GM18870 (cell line): ENCODE data around the gene MT1B.
"Not testable (repeated sequence)": the region's sequence is repeated elsewhere in the genome, so short reads cannot be mapped to it uniquely, and the experiment has no call there.

ENCODE experiments used
- ATAC-seq: cut with Tn5 transposase; IDR thresholded peaks from one replicate; pipeline ENCODE4 v1.9.1; 2021; ENCODE audit warnings: moderate library complexity; ENCODE audit not compliant: unreplicated experiment

MT1B gene

DNA sequence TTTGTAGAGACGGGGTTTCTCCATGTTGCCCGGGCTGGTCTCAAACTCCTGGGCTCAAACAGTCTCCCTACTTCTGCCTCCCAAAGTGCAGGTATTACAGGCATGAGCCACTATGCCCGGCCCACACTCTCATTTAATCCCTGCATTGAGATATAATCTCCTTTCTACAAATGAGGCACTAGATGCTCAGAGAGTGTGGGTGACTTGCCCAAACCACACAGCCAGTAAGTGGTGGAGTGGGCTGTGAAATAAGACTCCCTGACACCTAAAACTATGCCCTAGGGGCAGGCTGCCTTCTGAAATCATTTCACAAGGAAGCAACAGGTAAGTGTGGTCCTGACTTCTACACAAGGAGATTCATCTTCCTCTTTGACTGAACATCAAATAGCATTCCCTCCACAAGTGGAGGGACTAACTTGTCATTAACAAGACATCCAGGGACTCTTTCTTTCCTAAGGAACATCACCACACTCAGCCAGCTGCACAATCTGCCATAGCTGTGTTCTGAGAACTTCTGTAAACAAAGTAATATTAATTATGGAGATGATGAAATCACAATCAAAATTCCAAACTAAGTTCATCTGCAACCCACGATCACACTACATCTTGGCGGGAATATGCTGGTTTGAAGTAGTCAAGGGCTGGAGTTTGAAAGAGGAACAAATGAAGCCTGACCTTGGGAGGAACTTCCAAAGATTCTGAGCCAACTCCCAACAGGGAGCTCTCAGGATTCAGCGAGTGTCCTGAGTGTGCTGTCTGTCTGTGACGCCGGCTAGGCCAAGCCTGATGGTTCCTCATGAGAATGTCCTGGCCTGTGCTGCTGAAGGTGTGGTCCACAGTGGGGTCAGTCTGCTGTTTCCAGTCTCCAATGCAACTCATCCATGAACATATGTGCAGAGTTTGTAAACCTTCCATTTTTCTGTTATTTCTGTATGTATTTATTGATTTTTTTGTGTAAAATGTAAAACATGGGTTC, 13.9 kb downstream of the MT1B start:
- not testable (repeated sequence) for ATAC-seq

DNA sequence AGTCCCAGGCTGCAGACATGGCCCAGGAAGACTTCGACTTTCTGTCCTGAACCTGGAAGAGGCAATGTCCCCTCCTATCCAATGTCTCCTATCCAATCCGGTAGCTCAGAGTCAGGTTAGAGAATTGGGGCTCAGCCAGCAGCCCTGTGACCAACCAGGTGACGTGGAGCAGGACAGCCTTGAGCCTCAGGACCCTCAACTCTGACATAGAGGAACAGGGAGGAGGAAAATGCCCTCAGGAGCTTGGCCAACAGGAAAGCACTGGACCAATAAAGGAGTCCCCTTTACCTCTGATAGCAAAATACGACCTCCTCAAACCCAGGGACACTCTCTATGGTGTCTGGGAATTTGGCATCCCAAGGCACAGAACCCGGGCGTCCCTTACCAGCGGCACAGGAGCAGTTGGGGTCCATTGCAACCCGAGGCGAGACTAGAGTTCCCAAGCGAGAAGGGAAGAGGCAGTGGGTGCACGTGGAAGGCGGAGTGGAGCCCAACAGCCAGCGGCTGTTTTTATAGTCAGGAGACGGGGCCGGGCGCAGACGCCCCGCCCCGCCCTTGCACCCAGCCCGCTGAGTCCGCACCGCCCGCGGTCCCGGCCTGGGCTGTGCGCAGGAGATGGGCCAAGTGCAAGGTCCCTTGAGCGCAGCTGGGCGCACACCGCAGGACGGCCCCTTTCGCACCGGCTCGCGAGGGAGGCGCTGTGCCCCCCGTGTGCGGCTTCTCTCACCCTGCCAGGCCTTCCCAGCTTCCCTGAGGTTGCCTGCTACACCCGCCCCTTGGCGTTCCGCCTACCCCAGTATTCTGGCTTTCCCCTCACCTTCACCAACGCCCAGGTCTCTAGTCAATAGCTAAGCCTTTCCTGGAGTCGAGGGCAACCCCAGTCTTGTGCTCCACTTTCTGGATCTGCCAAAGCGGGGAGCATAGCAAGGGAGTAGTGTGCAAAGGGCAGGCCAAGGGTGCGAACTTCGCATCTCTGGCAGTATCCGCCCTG, 16.2 kb downstream of the MT1B start, which contains the start of gene MT1G:
MT1G (minus strand) TSS at position 485 of the 991 bp plus-strand sequence; CDS start at position 413, 72 bp downstream.
- ATAC-seq, result no peak

DNA sequence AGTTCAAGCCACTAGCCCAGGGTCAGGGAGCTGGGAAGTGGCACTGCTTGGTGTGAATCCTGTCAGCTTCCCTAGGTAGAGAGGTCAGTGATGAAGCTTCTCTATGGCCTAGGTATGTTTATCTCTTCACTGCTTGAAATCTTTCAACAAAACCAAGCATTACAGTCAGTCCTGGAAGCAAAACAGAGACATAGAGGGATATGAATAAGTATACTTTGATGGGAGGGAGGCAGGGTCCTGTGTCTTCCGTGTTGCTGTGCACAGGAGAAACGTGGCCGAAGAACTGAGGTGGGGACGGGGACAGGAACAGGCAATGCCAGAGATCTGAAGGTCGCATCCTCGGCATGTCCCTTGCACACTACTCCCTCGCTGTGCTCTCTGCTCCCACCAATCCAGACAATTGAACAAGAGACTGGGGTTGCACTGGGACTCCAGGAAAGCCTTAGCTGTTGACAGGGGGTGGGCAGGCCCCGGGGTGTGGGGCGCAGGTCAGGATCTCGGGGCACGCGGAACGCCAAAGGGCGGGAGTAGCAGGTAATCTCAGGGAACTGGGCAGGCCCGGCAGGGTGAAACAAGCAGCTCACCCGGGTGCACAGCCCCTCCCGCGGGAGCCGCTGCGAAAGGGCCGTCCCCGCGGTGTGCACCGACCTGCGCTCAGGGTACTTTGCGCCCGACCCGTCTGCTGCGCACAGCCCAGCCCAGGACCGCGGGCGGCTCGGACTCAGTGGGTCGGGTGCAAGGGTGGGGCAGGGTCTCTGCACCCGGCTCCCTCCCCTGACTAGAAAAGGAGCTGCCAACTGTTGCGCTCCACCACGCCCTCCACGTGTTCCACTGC, 17.5 kb downstream of the MT1B start, which contains the start of gene MT1H:
MT1H (plus strand) TSS at position 810 of the 835 bp plus-strand sequence. CDS start 71 bp downstream, outside the sequence.
- ATAC-seq, result no peak

GRCh38 chr16:56669840-56670619, 18.3 kb downstream of the MT1B start:
- no peak for ATAC-seq

DNA sequence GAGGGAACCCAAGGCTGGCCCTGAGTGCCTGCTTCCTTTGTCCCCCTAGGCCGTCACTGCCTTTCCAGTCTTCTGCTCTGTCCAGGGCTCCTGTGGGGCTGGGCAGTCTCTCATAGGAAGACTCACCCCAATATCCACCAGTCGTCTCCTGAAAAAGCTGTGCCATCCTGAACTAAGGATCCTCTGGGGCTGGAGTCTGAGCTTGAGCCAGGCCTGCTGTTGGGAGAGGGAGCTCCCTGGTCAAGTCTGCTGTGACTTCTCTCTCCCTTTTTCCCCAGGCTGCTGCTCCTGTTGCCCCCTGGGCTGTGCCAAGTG, 18.9 kb downstream of the MT1B start:
- ATAC-seq, result no peak

DNA sequence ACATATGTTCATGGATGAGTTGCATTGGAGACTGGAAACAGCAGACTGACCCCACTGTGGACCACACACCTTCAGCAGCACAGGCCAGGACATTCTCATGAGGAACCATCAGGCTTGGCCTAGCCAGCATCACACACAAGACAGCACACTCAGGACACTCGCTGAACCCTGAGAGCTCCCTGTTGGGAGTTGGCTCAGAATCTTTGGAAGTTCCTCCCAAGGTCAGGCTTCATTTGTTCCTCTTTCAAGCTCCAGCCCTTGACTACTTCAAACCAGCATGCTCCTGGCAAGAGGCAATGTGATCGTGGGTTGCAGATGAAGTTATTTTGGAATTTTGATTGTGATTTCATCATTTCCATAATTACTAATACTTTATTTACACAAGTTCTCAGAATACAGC, 20.0 kb downstream of the MT1B start:
- not testable (repeated sequence) for ATAC-seq

DNA sequence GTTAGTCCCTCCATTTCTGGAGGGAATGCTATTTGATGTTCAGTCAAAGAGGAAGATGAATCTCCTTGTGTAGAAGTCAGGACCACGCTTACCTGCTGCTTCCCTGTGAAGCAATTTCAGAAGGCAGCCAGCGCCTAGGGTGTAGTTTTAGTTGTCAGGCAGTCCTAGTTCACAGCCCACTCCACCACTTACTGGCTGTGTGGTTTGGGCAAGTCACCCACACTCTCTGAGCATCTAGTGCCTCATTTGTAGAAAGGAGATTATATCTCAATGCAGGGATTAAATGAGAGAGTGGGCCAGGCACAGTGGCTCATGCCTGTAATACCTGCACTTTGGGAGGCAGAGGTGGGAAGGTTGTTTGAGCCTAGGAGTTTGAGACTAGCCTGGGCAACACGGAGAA, 20.5 kb downstream of the MT1B start:
- not testable (repeated sequence) for ATAC-seq

DNA sequence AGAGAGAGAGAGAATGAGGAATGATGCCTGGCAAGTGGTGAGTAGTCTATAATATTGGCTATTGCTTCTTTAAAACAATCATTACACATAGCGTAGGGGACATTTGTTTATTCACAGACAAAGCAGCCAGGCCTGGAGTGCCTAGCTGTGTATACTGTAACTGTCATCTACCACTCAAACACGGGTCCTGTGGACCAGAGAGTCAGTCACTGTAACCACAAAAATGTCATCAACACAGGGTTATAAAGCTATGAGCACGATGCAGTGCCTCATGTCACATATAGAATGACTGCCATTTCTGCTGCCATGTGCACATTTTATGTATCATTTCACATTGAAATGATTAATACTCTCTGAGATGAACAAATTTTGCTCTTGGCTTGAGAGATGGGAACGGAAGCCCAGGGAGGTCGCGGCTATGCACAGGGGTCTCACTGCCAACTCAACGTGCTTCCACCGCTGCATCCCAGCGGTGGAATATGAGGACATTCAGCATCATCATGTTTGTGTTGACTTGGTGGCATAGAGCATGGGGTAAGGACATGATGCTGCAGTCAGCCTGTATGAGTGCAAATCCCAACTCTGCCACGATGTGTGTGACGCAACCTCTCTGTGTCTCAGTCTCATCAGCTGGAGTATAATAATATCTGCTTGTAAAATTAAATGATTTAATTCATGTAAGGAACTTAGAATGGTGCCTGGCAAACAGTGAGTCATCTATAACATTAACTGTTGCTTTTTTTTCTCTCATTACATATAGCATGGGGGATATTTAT, 21.3 kb downstream of the MT1B start:
- ATAC-seq, result no peak

DNA sequence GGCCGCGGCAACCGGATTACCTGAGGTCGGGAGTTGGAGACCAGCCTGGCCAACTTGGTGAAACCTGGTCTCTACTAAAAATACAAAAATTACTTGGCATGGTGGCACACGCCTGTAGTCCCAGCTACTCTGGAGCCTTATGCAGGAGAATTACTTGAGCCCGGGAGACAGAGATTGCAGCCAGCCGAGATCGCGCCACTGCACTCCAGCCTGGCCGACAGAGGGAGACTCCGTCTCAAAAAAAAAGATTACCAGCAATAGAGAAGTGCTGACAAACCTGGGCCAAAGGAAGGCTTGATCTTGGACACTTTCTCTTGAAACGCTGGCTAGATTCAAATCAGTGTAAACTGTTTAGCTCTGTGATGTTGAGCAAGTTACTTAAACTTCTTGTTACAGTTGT, 22.2 kb downstream of the MT1B start:
- no peak for ATAC-seq

DNA sequence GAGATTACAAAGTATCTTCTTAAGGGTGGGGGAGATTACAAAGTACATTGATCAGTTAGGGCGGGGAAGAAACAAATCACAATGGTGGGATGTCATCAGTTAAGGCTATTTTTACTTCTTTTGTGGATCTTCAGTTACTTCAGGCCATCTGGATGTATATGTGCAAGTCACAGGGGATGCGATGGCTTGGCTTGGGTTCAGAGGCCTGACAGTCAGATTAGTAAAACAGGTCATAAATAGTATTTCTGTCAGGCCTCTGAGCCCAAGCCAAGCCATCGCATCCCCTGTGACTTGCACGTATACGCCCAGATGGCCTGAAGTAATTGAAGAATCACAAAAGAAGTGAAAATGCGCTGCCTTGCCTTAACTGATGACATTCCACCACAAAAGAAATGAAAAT, 22.9 kb downstream of the MT1B start:
- not testable (repeated sequence) for ATAC-seq

GRCh38 chr16:56675685-56676210, 24.1 kb downstream of the MT1B start:
- ATAC-seq, result no peak

GRCh38 chr16:56677474-56677873, 25.8 kb downstream of the MT1B start:
- ATAC-seq, result no peak

DNA sequence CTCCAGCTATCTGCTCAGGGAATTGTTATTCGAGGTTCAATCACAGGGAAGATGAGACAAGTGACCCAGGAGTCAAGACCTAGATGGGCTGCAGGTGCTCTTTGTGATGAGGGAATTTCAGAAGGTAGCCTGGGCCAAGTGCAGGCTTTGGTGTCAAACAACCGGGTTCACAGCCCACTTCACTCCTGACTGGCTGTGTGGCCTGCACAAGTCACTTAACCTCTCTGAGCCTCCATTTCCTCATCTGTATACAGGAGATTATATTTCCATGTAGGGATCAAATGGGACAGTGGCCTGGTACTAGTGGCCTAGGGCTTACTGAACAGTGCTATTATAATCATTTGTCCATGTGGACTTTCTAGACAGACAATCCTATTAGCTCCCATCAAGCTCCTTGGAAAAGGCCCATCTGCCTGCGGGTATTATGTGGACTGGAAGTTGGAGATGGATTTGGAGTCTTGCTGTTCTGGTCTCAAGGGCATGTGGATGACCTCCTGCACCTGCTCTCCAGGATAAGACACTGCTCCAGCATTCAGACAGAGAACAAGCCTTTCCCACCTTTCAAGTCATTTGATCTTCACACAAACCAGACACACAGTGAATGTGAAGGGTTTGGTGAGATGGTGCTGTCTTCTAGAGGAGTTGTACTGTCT, 27.5 kb downstream of the MT1B start:
- no peak for ATAC-seq

- ATAC-seq, result no peak
Observed at GRCh38 chr16:56679818-56680217, 28.1 kb downstream of the MT1B start.

- peak; percentile 79 for ATAC-seq
Observed at GRCh38 chr16:56681939-56682702, 30.4 kb downstream of the MT1B start, which contains the start of gene MT1X. MT1X (plus strand) TSS chr16:56682470; CDS start chr16:56682541, 71 bp downstream.

GRCh38 chr16:56682703-56683397, 31.2 kb downstream of the MT1B start:
- no peak for ATAC-seq
